Gastroesophageal sphincter (tissue), 4 donors: ENCODE data around the gene OMP. TPM values are rescaled to one million over a fixed set of nuclear protein-coding genes. Genes with fewer than 3 reads are reported as not detected.

Experiments
- ATAC-seq: fragments of 150-250 bp; one replicate; pipeline ENCODE4 v1.9.1; 2016; ENCODE audit warnings: mild to moderate bottlenecking, moderate library complexity
- H3K27ac ChIP-seq, 4 donors: fragments of 200-600 bp; sonication (generic) in 3 of 4; 1 replicate in 3 of 4; 2 replicates in 1 of 4; pipeline ENCODE4 v1.5.1; 2016 to 2019
- H3K27me3 ChIP-seq: fragments of 200-600 bp; sonication (generic); one replicate; pipeline ENCODE4 v1.5.1; 2019
- H3K36me3 ChIP-seq, 2 donors: fragments of 200-600 bp; sonication (generic); one replicate each; pipeline ENCODE4 v1.5.1; 2019; ENCODE audit warnings: control low read depth in 1 of 2
- H3K4me1 ChIP-seq, 3 donors: fragments of 200-600 bp; sonication (generic); 1 replicate in 2 of 3; 2 replicates in 1 of 3; pipeline ENCODE4 v1.5.1; 2016 to 2019; ENCODE audit warnings: control low read depth in 2 of 3
- H3K4me3 ChIP-seq, 2 donors: fragments of 200-600 bp; sonication (generic); one replicate each; pipeline ENCODE4 v1.5.1; 2019; ENCODE audit warnings: mild to moderate bottlenecking in 1 of 2, moderate library complexity in 1 of 2
- H3K9me3 ChIP-seq, 3 donors: fragments of 200-600 bp; sonication (generic); one replicate each; pipeline ENCODE4 v1.5.1; 2017 to 2019; ENCODE audit warnings: control low read depth in 2 of 3
- EP300 ChIP-seq: sonication (generic); formaldehyde crosslinking; IDR thresholded peaks from one replicate; pipeline ENCODE4 v1.6.1; 2017; ENCODE audit warnings: antibody characterized with exemption, mild to moderate bottlenecking
- POLR2A ChIP-seq, 2 donors: fragments of 450-650 bp; IDR thresholded peaks; one replicate each; pipeline ENCODE4 v1.6.1; 2017; ENCODE audit warnings: antibody characterized with exemption in 2 of 2, mild to moderate bottlenecking in 2 of 2, moderate library complexity in 1 of 2
- POLR2AphosphoS5 ChIP-seq: sonication (generic); formaldehyde crosslinking; IDR thresholded peaks from one replicate; pipeline ENCODE4 v1.6.1; 2017; ENCODE audit warnings: antibody characterized with exemption
- WGBS, 2 donors: methylation state at CpG; one replicate each; pipeline ENCODE4 v1.1.5; 2018; ENCODE audit warnings: low coverage in 1 of 2; 5-methylcytosine and 5-hydroxymethylcytosine counted together
- total RNA-seq, 4 donors: library from RNA; depleted of rRNA; stranded (reverse); fragments of >200 nt; gene quantifications; one replicate each; pipeline ENCODE4 v1.1.0, GENCODE V29; 2016
- TF ChIP-seq, protein P1 (sequence below), 4 experiments: fragments of 200-600 bp in 2 of 4; fragments of 450-650 bp in 2 of 4; sonication (generic) in 1 of 4; IDR thresholded peaks; one replicate each; pipeline ENCODE4 v1.5.1; 2017 to 2019; ENCODE audit warnings: antibody characterized with exemption in 4 of 4, mild to moderate bottlenecking in 2 of 4, moderate library complexity in 2 of 4

Gene OMP
- total RNA-seq, 4 donors from 2014 or later: not detected

DNA sequence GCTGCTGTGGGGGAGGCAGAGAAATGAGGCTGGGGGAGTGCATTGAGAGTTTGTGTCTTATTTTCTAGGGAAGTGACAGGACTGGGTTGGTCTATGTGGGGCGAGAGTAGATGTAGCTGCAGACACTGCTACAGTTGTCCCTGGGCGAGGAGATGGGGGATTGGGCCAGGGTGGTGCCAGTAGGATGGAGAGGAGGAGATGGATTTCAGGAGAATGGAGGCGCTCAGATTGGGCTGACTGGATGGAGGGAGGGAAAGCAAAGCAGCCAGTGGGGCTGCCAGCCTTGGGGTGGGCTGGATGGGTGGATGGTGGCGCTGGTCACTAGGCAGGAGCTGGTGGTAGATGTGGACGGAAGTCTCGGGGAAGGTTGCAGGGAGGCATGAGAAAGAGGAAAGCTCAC lies 9.3 kb downstream of the OMP start:
- TF ChIP-seq POLR2AphosphoS5 (no peak), POLR2A (IDR thresholded peaks at IDR 0.05) (no peak), EP300 (no peak)
- TF ChIP-seq, protein P1, sequence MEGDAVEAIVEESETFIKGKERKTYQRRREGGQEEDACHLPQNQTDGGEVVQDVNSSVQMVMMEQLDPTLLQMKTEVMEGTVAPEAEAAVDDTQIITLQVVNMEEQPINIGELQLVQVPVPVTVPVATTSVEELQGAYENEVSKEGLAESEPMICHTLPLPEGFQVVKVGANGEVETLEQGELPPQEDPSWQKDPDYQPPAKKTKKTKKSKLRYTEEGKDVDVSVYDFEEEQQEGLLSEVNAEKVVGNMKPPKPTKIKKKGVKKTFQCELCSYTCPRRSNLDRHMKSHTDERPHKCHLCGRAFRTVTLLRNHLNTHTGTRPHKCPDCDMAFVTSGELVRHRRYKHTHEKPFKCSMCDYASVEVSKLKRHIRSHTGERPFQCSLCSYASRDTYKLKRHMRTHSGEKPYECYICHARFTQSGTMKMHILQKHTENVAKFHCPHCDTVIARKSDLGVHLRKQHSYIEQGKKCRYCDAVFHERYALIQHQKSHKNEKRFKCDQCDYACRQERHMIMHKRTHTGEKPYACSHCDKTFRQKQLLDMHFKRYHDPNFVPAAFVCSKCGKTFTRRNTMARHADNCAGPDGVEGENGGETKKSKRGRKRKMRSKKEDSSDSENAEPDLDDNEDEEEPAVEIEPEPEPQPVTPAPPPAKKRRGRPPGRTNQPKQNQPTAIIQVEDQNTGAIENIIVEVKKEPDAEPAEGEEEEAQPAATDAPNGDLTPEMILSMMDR (IDR thresholded peaks at IDR 0.05): no peak
- Histone ChIP-seq H3K27me3 (no peaks in the 10 kb centered on the region), H3K27ac (no peak overlapping the region), H3K9me3 (no peaks in the 10 kb centered on the region), H3K4me3 (no peak overlapping the region), H3K36me3 (peaks cover 0 to 19% of the 10 kb centered on the region in 2 donors), H3K4me1 (peaks cover 0 to 44% (median 7%) of the 10 kb centered on the region in 3 donors)
- ATAC-seq: no peak
- 84 to 100% methylated on average over 3 to 5 of the region's 6 CpGs for WGBS, 2 donors

GRCh38 chr11:77112641-77113381 lies 10.2 kb downstream of the OMP start:
- Histone ChIP-seq H3K27me3 (no peaks in the 10 kb centered on the region), H3K36me3 (peaks cover 0 to 23% of the 10 kb centered on the region in 2 donors), H3K27ac (no peak overlapping the region), H3K4me3 (no peak overlapping the region), H3K9me3 (no peaks in the 10 kb centered on the region), H3K4me1 (peaks cover 0 to 35% (median 2%) of the 10 kb centered on the region in 3 donors)
- no peak for TF ChIP-seq POLR2A (IDR thresholded peaks at IDR 0.05)
- no peak for TF ChIP-seq POLR2AphosphoS5
- ATAC-seq: no peak
- 96 to 97% methylated on average over 4 to 10 of the region's 20 CpGs for WGBS, 2 donors

DNA sequence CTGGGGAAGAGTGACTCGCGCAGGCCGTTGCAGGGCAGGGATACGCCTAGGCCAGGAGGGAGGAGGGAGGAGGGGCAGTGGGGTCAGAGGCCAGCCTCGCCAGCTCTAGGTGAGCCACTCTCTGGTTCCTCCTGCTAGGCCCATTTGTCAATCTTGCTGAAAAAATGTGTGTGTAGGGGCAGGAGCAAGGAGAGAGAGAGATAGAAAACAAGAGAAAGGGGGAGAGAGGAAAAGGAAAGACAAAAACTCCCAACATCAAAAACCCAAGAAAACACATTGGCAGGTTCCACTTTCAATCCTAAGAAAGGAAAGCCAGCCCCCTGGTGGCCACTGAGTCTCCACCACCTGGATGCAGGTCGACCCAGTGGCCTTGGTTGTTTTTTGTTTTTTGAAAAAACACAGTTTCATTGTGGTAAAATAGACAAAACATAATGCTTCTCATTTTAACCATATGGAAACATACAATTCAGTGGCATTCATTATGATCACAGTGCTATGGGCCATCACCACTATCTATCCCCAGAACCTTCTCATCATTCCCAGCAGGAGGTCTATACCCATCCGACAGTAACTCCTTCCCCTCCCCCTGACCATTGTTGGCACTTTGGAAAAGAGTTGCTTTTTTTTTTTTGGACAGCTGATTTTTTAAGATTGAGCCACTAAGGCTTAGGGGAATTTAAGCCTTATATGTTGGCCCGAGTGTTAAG lies 10.9 kb downstream of the OMP start:
- Histone ChIP-seq H3K27ac (no peak overlapping the region), H3K4me1 (peaks cover 0 to 28% (median 0%) of the 10 kb centered on the region in 3 donors), H3K36me3 (peaks cover 0 to 31% of the 10 kb centered on the region in 2 donors), H3K4me3 (no peak overlapping the region), H3K9me3 (no peaks in the 10 kb centered on the region), H3K27me3 (no peaks in the 10 kb centered on the region)
- peak; percentile 13 for ATAC-seq
- WGBS, 2 donors: 59 to 79% methylated on average over 4 to 5 of the region's 8 CpGs
- TF ChIP-seq, protein P1 (IDR thresholded peaks at IDR 0.05): peak in 2 of 4 experiments; percentile 35 to 48
- no peak for TF ChIP-seq POLR2A (IDR thresholded peaks at IDR 0.05)

DNA sequence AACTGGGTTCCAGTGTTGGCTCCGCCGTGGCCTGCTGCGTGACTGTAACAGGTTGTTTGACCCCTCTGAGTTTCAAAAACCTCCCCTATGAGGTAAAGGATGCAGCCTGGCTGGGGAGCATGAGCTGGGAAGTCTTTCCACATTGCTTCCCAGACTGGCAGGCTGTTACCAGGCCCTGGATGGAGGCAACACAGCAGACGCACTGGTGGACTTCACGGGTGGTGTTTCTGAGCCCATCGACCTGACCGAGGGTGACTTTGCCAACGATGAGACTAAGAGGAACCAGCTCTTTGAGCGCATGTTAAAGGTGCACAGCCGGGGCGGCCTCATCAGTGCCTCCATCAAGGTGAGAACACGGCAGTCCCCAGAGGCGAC lies 11.4 kb downstream of the OMP start:
- Histone ChIP-seq H3K4me1 (peaks cover 0 to 26% (median 0%) of the 10 kb centered on the region in 3 donors), H3K4me3 (no peak overlapping the region), H3K27ac (no peak overlapping the region), H3K9me3 (no peaks in the 10 kb centered on the region), H3K36me3 (peaks cover 0 to 36% of the 10 kb centered on the region in 2 donors), H3K27me3 (no peaks in the 10 kb centered on the region)
- no peak for ATAC-seq
- TF ChIP-seq POLR2A (IDR thresholded peaks at IDR 0.05) (no peak), EP300 (no peak), POLR2AphosphoS5 (no peak)
- TF ChIP-seq, protein P1 (IDR thresholded peaks at IDR 0.05): no peak
- no CpG with 5 or more reads among the region's 13 CpGs for WGBS, 2 donors

- no peak for TF ChIP-seq POLR2AphosphoS5
- TF ChIP-seq, protein P1 (IDR thresholded peaks at IDR 0.05): peak in 1 of 4 experiments; percentile 4
- WGBS, 2 donors: no CpG with 5 or more reads among the region's 16 CpGs
- no peak overlapping the region for H3K4me3 ChIP-seq
- H3K27ac ChIP-seq: no peak overlapping the region
- H3K36me3 ChIP-seq: peaks cover 0 to 47% of the 10 kb centered on the region in 2 donors
- H3K9me3 ChIP-seq: no peaks in the 10 kb centered on the region
- H3K4me1 ChIP-seq: peaks cover 0 to 15% (median 0%) of the 10 kb centered on the region in 3 donors
- no peak for ATAC-seq
- H3K27me3 ChIP-seq: no peaks in the 10 kb centered on the region
These were observed 12.6 kb downstream of the OMP start for GRCh38 chr11:77115181-77115611.
